HG03139 (cell line): ENCODE data around the gene GTPBP2.
A peak's percentile ranks its signal among the peaks of the same experiment; 100 is the strongest.

Experiments used
- ATAC-seq: cut with Tn5 transposase; IDR thresholded peaks from one replicate; pipeline ENCODE4 v1.9.1; 2021; ENCODE audit not compliant: unreplicated experiment

GTPBP2 gene

GRCh38 chr6:43579171-43579570 lies 49.9 kb downstream of the GTPBP2 start:
- ATAC-seq, result no peak

- no peak for ATAC-seq
Measured at GRCh38 chr6:43578748-43579147, 50.3 kb downstream of the GTPBP2 start.

GRCh38 chr6:43575772-43576551 lies 53.1 kb downstream of the GTPBP2 start, which contains the start of the genes POLH and XPO5:
Gene POLH (plus strand): TSS chr6:43576185. CDS start chr6:43582320, 6,135 bp downstream.
Gene XPO5 (minus strand): TSS chr6:43576038. CDS start chr6:43575864, 174 bp downstream.
- peak; percentile 87 for ATAC-seq

GRCh38 chr6:43575105-43575771 lies 53.8 kb downstream of the GTPBP2 start:
- ATAC-seq, result peak; percentile 19

- no peak for ATAC-seq
Measured at GRCh38 chr6:43572015-43572414, 57.0 kb downstream of the GTPBP2 start.

- no peak for ATAC-seq
Measured at GRCh38 chr6:43570876-43571441, 58.1 kb downstream of the GTPBP2 start.
